Measurements from ENCODE around the gene ZNF385B. TPM values are rescaled to one million over a fixed set of nuclear protein-coding genes. Genes with fewer than 3 reads are reported as not detected.

The ZNF385B gene
- total RNA-seq, 3 donors from 2014 or later (not counting 1 experiment from before 2014, with no cell fraction given), result 0.54 TPM; not detected in 2

DNA sequence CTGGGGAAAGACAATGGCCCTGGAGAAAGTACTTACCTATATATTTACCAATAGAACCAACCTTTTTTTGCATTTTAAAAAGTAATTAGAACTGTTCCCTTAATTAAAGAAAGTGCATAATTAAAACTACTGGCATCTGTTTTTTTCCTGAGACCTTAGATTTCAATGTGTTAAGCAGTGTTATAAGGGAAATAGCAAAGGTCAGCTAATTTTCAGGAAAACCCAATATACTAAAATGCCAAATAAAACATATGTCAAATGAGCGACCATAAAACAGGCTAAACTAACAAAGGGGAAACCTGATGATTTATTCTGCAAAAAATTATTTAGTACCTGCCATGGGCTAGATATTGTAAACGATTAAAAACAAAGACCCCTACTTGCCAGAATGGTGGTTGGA is 372.8 kb downstream of the ZNF385B start:
- Mint-ChIP-seq H3K27me3 (ENCODE audit: low read depth in 2 of 2) (no peaks in the 10 kb centered on the region), H3K27ac (no peak overlapping the region), H3K4me3 (no peak overlapping the region), H3K36me3 (no peaks in the 10 kb centered on the region), H3K9me3 (no peaks in the 10 kb centered on the region), H3K4me1 (no peaks in the 10 kb centered on the region)
- Histone ChIP-seq H3K9me3 (ENCODE audit: control insufficient read depth, insufficient read depth, low read length) (no peaks in the 10 kb centered on the region), H3K27ac (ENCODE audit: low read length) (no peak overlapping the region), H3K4me3 (ENCODE audit: low read length) (no peak overlapping the region), H3K27me3 (ENCODE audit: control insufficient read depth, insufficient read depth, low read length) (no peaks in the 10 kb centered on the region), H3K36me3 (ENCODE audit: control insufficient read depth, insufficient read depth, low read length) (no peaks in the 10 kb centered on the region), H3K4me1 (ENCODE audit: control insufficient read depth, insufficient read depth, low read length) (no peaks in the 10 kb centered on the region)
- ATAC-seq (no peak), DNase-seq (no peak)
- no CpG with 5 or more reads among the region's 2 CpGs for WGBS (ENCODE audit: insufficient coverage)
- intact Hi-C loops (cut with micrococcal nuclease), result no loop called here
- TF ChIP-seq, protein P1, sequence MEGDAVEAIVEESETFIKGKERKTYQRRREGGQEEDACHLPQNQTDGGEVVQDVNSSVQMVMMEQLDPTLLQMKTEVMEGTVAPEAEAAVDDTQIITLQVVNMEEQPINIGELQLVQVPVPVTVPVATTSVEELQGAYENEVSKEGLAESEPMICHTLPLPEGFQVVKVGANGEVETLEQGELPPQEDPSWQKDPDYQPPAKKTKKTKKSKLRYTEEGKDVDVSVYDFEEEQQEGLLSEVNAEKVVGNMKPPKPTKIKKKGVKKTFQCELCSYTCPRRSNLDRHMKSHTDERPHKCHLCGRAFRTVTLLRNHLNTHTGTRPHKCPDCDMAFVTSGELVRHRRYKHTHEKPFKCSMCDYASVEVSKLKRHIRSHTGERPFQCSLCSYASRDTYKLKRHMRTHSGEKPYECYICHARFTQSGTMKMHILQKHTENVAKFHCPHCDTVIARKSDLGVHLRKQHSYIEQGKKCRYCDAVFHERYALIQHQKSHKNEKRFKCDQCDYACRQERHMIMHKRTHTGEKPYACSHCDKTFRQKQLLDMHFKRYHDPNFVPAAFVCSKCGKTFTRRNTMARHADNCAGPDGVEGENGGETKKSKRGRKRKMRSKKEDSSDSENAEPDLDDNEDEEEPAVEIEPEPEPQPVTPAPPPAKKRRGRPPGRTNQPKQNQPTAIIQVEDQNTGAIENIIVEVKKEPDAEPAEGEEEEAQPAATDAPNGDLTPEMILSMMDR (IDR thresholded peaks at IDR 0.05), result no peak

DNA sequence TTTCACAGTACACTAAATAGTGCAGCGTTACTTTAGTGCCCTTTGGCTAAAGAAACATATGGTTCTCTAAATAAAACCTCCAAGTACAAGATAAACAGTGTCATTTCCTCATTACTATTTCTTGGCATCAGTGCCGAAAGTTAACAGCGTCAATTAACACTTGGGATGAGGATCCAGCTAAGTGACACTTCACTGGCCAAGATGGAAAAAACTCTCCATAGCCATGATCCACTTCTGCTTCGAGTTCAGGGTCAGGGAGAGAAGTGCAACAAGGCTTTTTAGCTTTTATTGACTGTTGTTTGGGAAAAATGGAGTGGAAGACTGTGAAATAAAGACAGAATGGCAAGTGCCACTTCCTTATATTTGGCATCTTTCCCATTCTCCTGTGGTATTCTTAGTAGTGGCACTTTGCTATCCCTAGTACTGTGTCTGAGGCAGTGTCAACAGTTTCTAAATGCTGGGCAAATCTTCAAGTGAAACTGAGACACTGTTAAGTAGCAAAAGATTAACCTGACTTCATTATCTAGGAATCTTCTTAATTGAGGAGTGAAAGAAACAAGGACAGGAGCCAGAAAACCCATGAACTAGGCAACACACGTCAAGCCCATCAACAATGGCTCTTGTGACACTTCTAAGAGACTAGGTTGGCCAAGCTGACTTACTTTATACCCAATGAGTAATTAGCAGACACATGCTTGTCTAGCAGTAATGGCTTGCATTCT is 374.2 kb downstream of the ZNF385B start:
- no peaks in the 10 kb centered on the region for H3K27me3 ChIP-seq (ENCODE audit: control insufficient read depth, insufficient read depth, low read length)
- ATAC-seq (no peak), DNase-seq (no peak)
- no peak overlapping the region for H3K27ac ChIP-seq (ENCODE audit: low read length)
- no peaks in the 10 kb centered on the region for H3K36me3 ChIP-seq (ENCODE audit: control insufficient read depth, insufficient read depth, low read length)
- intact Hi-C loops (cut with micrococcal nuclease), result no loop called here
- WGBS (ENCODE audit: insufficient coverage), result 79% methylated on average over 5 of the region's 5 CpGs
- Mint-ChIP-seq H3K27ac (no peak overlapping the region), H3K4me3 (no peak overlapping the region), H3K9me3 (peaks cover 0 to 2% of the 10 kb centered on the region in 2 donors), H3K4me1 (no peaks in the 10 kb centered on the region), H3K36me3 (no peaks in the 10 kb centered on the region), H3K27me3 (ENCODE audit: low read depth in 2 of 2) (no peaks in the 10 kb centered on the region)
- TF ChIP-seq, protein P1 (IDR thresholded peaks at IDR 0.05), result no peak
- no peaks in the 10 kb centered on the region for H3K4me1 ChIP-seq (ENCODE audit: control insufficient read depth, insufficient read depth, low read length)
- no peak overlapping the region for H3K4me3 ChIP-seq (ENCODE audit: low read length)
- H3K9me3 ChIP-seq (ENCODE audit: control insufficient read depth, insufficient read depth, low read length), result no peaks in the 10 kb centered on the region

DNA sequence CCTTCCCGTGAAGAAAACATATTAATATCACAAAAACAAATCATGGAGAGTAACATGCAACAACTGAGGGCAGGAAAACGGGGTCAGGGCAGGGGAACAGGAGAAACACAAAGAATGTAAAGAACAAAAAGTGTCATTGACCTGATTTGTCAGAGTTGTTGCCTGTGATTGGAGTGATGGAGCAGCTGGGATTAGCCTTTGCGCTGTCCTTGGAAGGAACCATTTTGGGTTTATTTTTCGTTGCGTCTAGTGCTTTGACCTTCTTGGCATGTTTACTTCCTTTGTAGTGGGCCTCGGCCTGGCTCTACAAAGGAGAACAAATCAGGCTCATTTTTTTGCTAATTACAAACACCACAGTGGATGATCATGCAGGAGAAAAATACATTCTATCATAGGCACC is 378.3 kb downstream of the ZNF385B start:
- H3K36me3 ChIP-seq (ENCODE audit: control insufficient read depth, insufficient read depth, low read length), result no peaks in the 10 kb centered on the region
- TF ChIP-seq, protein P1 (IDR thresholded peaks at IDR 0.05), result no peak
- H3K4me3 ChIP-seq (ENCODE audit: low read length), result no peak overlapping the region
- H3K27ac ChIP-seq (ENCODE audit: low read length), result no peak overlapping the region
- H3K9me3 Mint-ChIP-seq, result peaks cover 0 to 2% of the 10 kb centered on the region in 2 donors
- no peak for DNase-seq
- no peak overlapping the region for H3K27ac Mint-ChIP-seq
- no peaks in the 10 kb centered on the region for H3K4me1 Mint-ChIP-seq
- no peaks in the 10 kb centered on the region for H3K36me3 Mint-ChIP-seq
- H3K27me3 Mint-ChIP-seq (ENCODE audit: low read depth in 2 of 2), result no peaks in the 10 kb centered on the region
- H3K9me3 ChIP-seq (ENCODE audit: control insufficient read depth, insufficient read depth, low read length), result no peaks in the 10 kb centered on the region
- H3K27me3 ChIP-seq (ENCODE audit: control insufficient read depth, insufficient read depth, low read length), result no peaks in the 10 kb centered on the region
- intact Hi-C loops (cut with micrococcal nuclease), result no loop called here
- no peaks in the 10 kb centered on the region for H3K4me1 ChIP-seq (ENCODE audit: control insufficient read depth, insufficient read depth, low read length)
- WGBS (ENCODE audit: insufficient coverage), result 86% methylated on average over 5 of the region's 6 CpGs
- no peak for ATAC-seq
- no peak overlapping the region for H3K4me3 Mint-ChIP-seq

DNA sequence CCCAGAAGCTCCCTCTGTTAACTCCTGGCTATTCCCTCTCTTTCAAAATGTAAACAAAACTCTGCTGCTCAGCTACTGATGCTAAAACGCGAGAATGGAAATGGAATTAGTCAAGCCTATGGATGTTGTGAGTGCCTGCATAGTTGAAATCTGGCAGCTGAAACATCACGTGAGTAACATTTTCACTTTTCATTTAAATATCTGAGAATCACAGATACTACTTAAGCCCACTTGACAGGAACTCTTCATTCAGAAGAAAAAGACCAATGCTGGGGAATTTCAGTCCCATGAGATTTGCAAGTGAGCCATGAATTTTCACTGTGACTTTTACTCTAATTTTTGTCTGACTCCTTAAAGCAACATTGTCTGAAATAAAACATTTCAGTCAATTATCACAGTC is 381.5 kb downstream of the ZNF385B start:
- intact Hi-C loops (cut with micrococcal nuclease), result no loop called here
- no peak overlapping the region for H3K4me3 Mint-ChIP-seq
- no peaks in the 10 kb centered on the region for H3K27me3 Mint-ChIP-seq (ENCODE audit: low read depth in 2 of 2)
- no peak overlapping the region for H3K27ac Mint-ChIP-seq
- no peak overlapping the region for H3K4me3 ChIP-seq (ENCODE audit: low read length)
- H3K36me3 Mint-ChIP-seq, result no peaks in the 10 kb centered on the region
- H3K4me1 Mint-ChIP-seq, result no peaks in the 10 kb centered on the region
- no peaks in the 10 kb centered on the region for H3K9me3 ChIP-seq (ENCODE audit: control insufficient read depth, insufficient read depth, low read length)
- TF ChIP-seq, protein P1 (IDR thresholded peaks at IDR 0.05), result no peak
- DNase-seq, result no peak
- H3K27me3 ChIP-seq (ENCODE audit: control insufficient read depth, insufficient read depth, low read length), result no peaks in the 10 kb centered on the region
- no peaks in the 10 kb centered on the region for H3K4me1 ChIP-seq (ENCODE audit: control insufficient read depth, insufficient read depth, low read length)
- H3K27ac ChIP-seq (ENCODE audit: low read length), result no peak overlapping the region
- 71% methylated on average over 1 of the region's 3 CpGs for WGBS (ENCODE audit: insufficient coverage)
- peaks cover 0 to 2% of the 10 kb centered on the region in 2 donors for H3K9me3 Mint-ChIP-seq
- no peak for ATAC-seq
- H3K36me3 ChIP-seq (ENCODE audit: control insufficient read depth, insufficient read depth, low read length), result no peaks in the 10 kb centered on the region
